ENCODE results near the gene PITPNM3.

PITPNM3 gene

GRCh38 chr17:6474906-6475305, 81.4 kb downstream of the PITPNM3 start:
- no peak overlapping the region for H3K4me3 ChIP-seq (ENCODE audit: low read length)
- TF ChIP-seq CTCF (conservative IDR thresholded peaks at IDR 0.05; ENCODE audit: low read depth, low read length): no peak
- DNase-seq (ENCODE audit: low read depth): no peak

- DNase-seq (ENCODE audit: low read depth): no peak
- no peak for TF ChIP-seq CTCF (conservative IDR thresholded peaks at IDR 0.05; ENCODE audit: low read depth, low read length)
- no peak overlapping the region for H3K4me3 ChIP-seq (ENCODE audit: low read length)
These were observed 82.0 kb downstream of the PITPNM3 start for GRCh38 chr17:6474376-6474775.

GRCh38 chr17:6473128-6473767, 83.1 kb downstream of the PITPNM3 start:
- peak; percentile 99 for TF ChIP-seq CTCF (conservative IDR thresholded peaks at IDR 0.05; ENCODE audit: low read depth, low read length)
- no peak overlapping the region for H3K4me3 ChIP-seq (ENCODE audit: low read length)
- no peak for DNase-seq (ENCODE audit: low read depth)

GRCh38 chr17:6472517-6472916, 83.8 kb downstream of the PITPNM3 start:
- no peak for DNase-seq (ENCODE audit: low read depth)
- no peak overlapping the region for H3K4me3 ChIP-seq (ENCODE audit: low read length)
- TF ChIP-seq CTCF (conservative IDR thresholded peaks at IDR 0.05; ENCODE audit: low read depth, low read length): no peak

- no peak overlapping the region for H3K4me3 ChIP-seq (ENCODE audit: low read length)
- no peak for DNase-seq (ENCODE audit: low read depth)
- TF ChIP-seq CTCF (conservative IDR thresholded peaks at IDR 0.05; ENCODE audit: low read depth, low read length): peak; percentile 40
These were observed 84.6 kb downstream of the PITPNM3 start for GRCh38 chr17:6471531-6472465.

- no peak for TF ChIP-seq CTCF (conservative IDR thresholded peaks at IDR 0.05; ENCODE audit: low read depth, low read length)
- H3K4me3 ChIP-seq (ENCODE audit: low read length): no peak overlapping the region
- DNase-seq (ENCODE audit: low read depth): no peak
These were observed 85.4 kb downstream of the PITPNM3 start for GRCh38 chr17:6470751-6471521.

All from retinal pigment epithelial cell (primary cell).